Vagina (tissue), 2 donors: ENCODE results near the gene ADCY5.
"Not testable (repeated sequence)": the region's sequence is repeated elsewhere in the genome, so short reads cannot be mapped to it uniquely, and the experiment has no call there.

Source experiments
- CTCF ChIP-seq, 3 experiments: fragments of 450-650 bp in 2 of 3; fragments of 200-600 bp in 1 of 3; sonication (generic) in 1 of 3; IDR thresholded peaks; one replicate each; pipeline ENCODE4 v1.5.1; 2017 to 2019; ENCODE audit warnings: antibody characterized with exemption in 3 of 3, mild to moderate bottlenecking in 2 of 3, moderate library complexity in 2 of 3
- POLR2A ChIP-seq, 2 donors: fragments of 450-650 bp; IDR thresholded peaks; one replicate each; pipeline ENCODE4 v1.6.1; 2017; ENCODE audit warnings: antibody characterized with exemption in 2 of 2, mild to moderate bottlenecking in 2 of 2, moderate library complexity in 2 of 2

- not testable (repeated sequence) for TF ChIP-seq CTCF, POLR2A (IDR thresholded peaks at IDR 0.05)
Measured at GRCh38 chr3:123239186-123239585, 209.7 kb downstream of the ADCY5 start.
